Heart left ventricle (tissue), 16 donors: ENCODE data around the gene CEACAM5. TPM values are rescaled to one million over a fixed set of nuclear protein-coding genes. Genes with fewer than 3 reads are reported as not detected.
A peak's percentile ranks its signal among the peaks of the same experiment; 100 is the strongest.
"Not testable (repeated sequence)": the region's sequence is repeated elsewhere in the genome, so short reads cannot be mapped to it uniquely, and the experiment has no call there.

Source experiments
- ATAC-seq, 4 donors: fragments of 200-7000 bp; cut with Tn5 transposase; one replicate each; pipeline ENCODE4 v1.9.1; 2020 to 2022; ENCODE audit warnings: moderate library complexity in 4 of 4, mild to moderate bottlenecking in 3 of 4, moderate number of reproducible peaks in 1 of 4
- DNase-seq, 5 donors: peaks; one replicate each; pipeline ENCODE4 v3.0.0-alpha.2; 2020
- H3K27ac ChIP-seq, 12 donors: fragments of 200-600 bp; sonication (generic) in 4 of 12; one replicate each; pipeline versions ENCODE4 v1.5.0 to v1.8.0; 2016 to 2022; ENCODE audit warnings: mild to moderate bottlenecking in 2 of 12
- H3K27me3 ChIP-seq, 9 donors: fragments of 200-600 bp; sonication (generic) in 2 of 9; one replicate each; pipeline versions ENCODE4 v1.5.1 to v1.8.0; 2016 to 2022; ENCODE audit warnings: mild to moderate bottlenecking in 3 of 9
- H3K36me3 ChIP-seq, 9 donors: fragments of 200-600 bp; sonication (generic) in 2 of 9; one replicate each; pipeline versions ENCODE4 v1.5.0 to v1.8.0; 2018 to 2022; ENCODE audit warnings: mild to moderate bottlenecking in 2 of 9
- H3K4me1 ChIP-seq, 12 donors: fragments of 200-600 bp; sonication (generic) in 4 of 12; one replicate each; pipeline versions ENCODE4 v1.5.0 to v1.8.0; 2016 to 2022; ENCODE audit warnings: mild to moderate bottlenecking in 3 of 12
- H3K4me3 ChIP-seq, 12 donors: fragments of 200-600 bp; sonication (generic) in 4 of 12; one replicate each; pipeline versions ENCODE4 v1.5.0 to v1.8.0; 2017 to 2022; ENCODE audit warnings: mild to moderate bottlenecking in 9 of 12, moderate library complexity in 4 of 12
- H3K9me3 ChIP-seq, 12 donors: fragments of 200-600 bp; sonication (generic) in 4 of 12; one replicate each; pipeline versions ENCODE4 v1.5.0 to v1.8.0; 2016 to 2022; ENCODE audit warnings: mild to moderate bottlenecking in 1 of 12
- CTCF ChIP-seq, 12 donors: fragments of 200-600 bp; sonication (generic) in 4 of 12; IDR thresholded peaks; one replicate each; pipeline versions ENCODE4 v1.5.0 to v1.8.0; 2018 to 2022; ENCODE audit warnings: antibody characterized with exemption in 12 of 12, mild to moderate bottlenecking in 5 of 12
- POLR2A ChIP-seq, 2 donors: fragments of 450-650 bp; IDR thresholded peaks; one replicate each; pipeline ENCODE4 v1.6.1; 2017; ENCODE audit warnings: antibody characterized with exemption in 2 of 2, mild to moderate bottlenecking in 2 of 2, moderate library complexity in 2 of 2
- WGBS, 4 donors: extraction: QIAGEN DNeasy Blood & Tissue Kit in 2 of 4; methylation state at CpG; one replicate each; pipeline versions ENCODE4 v1.1.5 to v1.1.7; 2013 to 2018; 5-methylcytosine and 5-hydroxymethylcytosine counted together
- intact Hi-C, 10 donors: fragments of 100-400 bp; cut with DNase I; formaldehyde crosslinking; loops; one replicate each; pipeline versions ENCODE4 v1.11.1 to v1.14.2; 2022
- polyA plus RNA-seq, 2 donors: library from polyadenylated mRNA; stranded (reverse); fragments of 200-250 nt; gene quantifications; one replicate each; pipeline ENCODE4 v1.2.3, GENCODE V29; 2013
- total RNA-seq, 9 donors: library from RNA; depleted of rRNA in 2 of 9; stranded (reverse); fragments of >200 nt in 2 of 9; fragmentation: NEBNext Ultra II Directional in 3 of 9; extraction: Animal tissue kit (Norgen Biotek cat#: 25700) in 3 of 9; gene quantifications; one replicate each; pipeline versions ENCODE4 v1.1.0 to v1.2.4, GENCODE V29; 2016 to 2023
- donor health status: ischemic (EF 13 %, LVEDD 7.1; RV severe dilation, severe dysfunction).
- donor health status: healthy with polysubstance abuse.
- donor health status: DM: no; HTN: yes; CAD: no.
- donor health status: DM: no; HTN: no; CAD: no.
- donor health status: ischemic (EF 25% LVEDD 6.9; RV normal size, moderate dysfunction).
- donor health status: ischemic (EF 25% LVEDD 5.7; RV mildly dilated, moderate dysfunction).
- donor health status: healthy.
- donor health status: DM: yes; HTN: yes; CAD: no.
- donor health status: ischemic (EF 35%, LVEDD 5.7; RV mildly dilated, moderate dysfunction).
- donor health status: nonischemic (EF 11% LVEDD 7.7; RV severe dilation, severe dysfunction).
- donor health status: DM: yes; HTN: yes; CAD: no.
- donor health status: PGD.
- donor health status: ischemic (EF 29% LVEDD 5.4; RV normal size, mild dysfunction).
- donor health status: nonischemic (EF 23%, LVEDD 6.1; RV moderate dilation, normal function).

The CEACAM5 gene
- total and polyA plus RNA-seq, 11 donors, result 0.22 to 0.75 TPM; not detected in 9

- TF ChIP-seq POLR2A (IDR thresholded peaks at IDR 0.05) (no peak), CTCF (IDR thresholded peaks at IDR 0.05) (no peak)
- Histone ChIP-seq H3K4me3 (no peak overlapping the region), H3K36me3 (no peaks in the 10 kb centered on the region), H3K27me3 (peaks cover 0 to 58% (median 9%) of the 10 kb centered on the region in 9 donors), H3K9me3 (no peaks in the 10 kb centered on the region), H3K27ac (no peak overlapping the region), H3K4me1 (no peaks in the 10 kb centered on the region)
- DNase-seq, result no peak
- ATAC-seq, result no peak
- intact Hi-C loops, result loop anchor here in 7 of 10 donors (5.0 to 10.0 kb wide), 2 partner anchors 100 to 103 kb away; no protein-coding TSS in a partner anchor
- 53 to 60% (median 58%) methylated on average over 4 of the region's 4 CpGs for WGBS, 4 donors
These were observed 36.4 kb downstream of the CEACAM5 start for GRCh38 chr19:41744850-41745249.

- DNase-seq, result no peak
- no peak overlapping the region for H3K4me3 ChIP-seq
- intact Hi-C loops, result loop anchor here in 8 of 10 donors (2.0 to 10.0 kb wide), 3 partner anchors 101 to 103 kb away; no protein-coding TSS in a partner anchor
- no peaks in the 10 kb centered on the region for H3K36me3 ChIP-seq
- H3K9me3 ChIP-seq, result no peaks in the 10 kb centered on the region
- no peak for TF ChIP-seq POLR2A (IDR thresholded peaks at IDR 0.05)
- TF ChIP-seq CTCF (IDR thresholded peaks at IDR 0.05), result no peak
- WGBS, 4 donors, result 69 to 86% (median 81%) methylated on average over 5 of the region's 5 CpGs
- no peak for ATAC-seq
- peaks cover 0 to 58% (median 9%) of the 10 kb centered on the region in 9 donors for H3K27me3 ChIP-seq
- no peaks in the 10 kb centered on the region for H3K4me1 ChIP-seq
- no peak overlapping the region for H3K27ac ChIP-seq
These were observed 37.3 kb downstream of the CEACAM5 start for GRCh38 chr19:41745756-41746155.

GRCh38 chr19:41746593-41747227 is 38.3 kb downstream of the CEACAM5 start:
- no peak overlapping the region for H3K4me3 ChIP-seq
- 17 to 20% (median 19%) methylated on average over 11 of the region's 11 CpGs for WGBS, 4 donors
- intact Hi-C loops, result loop anchor here in 8 of 10 donors (2.0 to 10.0 kb wide), 3 partner anchors 102 to 104 kb away; no protein-coding TSS in a partner anchor
- peaks cover 0 to 56% (median 9%) of the 10 kb centered on the region in 9 donors for H3K27me3 ChIP-seq
- H3K9me3 ChIP-seq, result no peaks in the 10 kb centered on the region
- no peak for TF ChIP-seq POLR2A (IDR thresholded peaks at IDR 0.05)
- TF ChIP-seq CTCF (IDR thresholded peaks at IDR 0.05), result peak in 11 of 12 donors; percentile 13 to 51 (median 35)
- no peaks in the 10 kb centered on the region for H3K36me3 ChIP-seq
- peak in 2 of 5 donors; percentile 20 to 50 for DNase-seq
- H3K27ac ChIP-seq, result no peak overlapping the region
- H3K4me1 ChIP-seq, result no peaks in the 10 kb centered on the region
- peak in 2 of 4 donors; percentile 74 to 78 for ATAC-seq

- no peak overlapping the region for H3K4me3 ChIP-seq
- DNase-seq (no peak), ATAC-seq (no peak)
- H3K27ac ChIP-seq, result no peak overlapping the region
- H3K27me3 ChIP-seq, result peaks cover 0 to 62% (median 9%) of the 10 kb centered on the region in 9 donors
- intact Hi-C loops, result loop anchor here in 6 of 10 donors (5.0 to 10.0 kb wide), 2 partner anchors 103 to 106 kb away; no protein-coding TSS in a partner anchor
- no peaks in the 10 kb centered on the region for H3K4me1 ChIP-seq
- no peaks in the 10 kb centered on the region for H3K9me3 ChIP-seq
- H3K36me3 ChIP-seq, result no peaks in the 10 kb centered on the region
- TF ChIP-seq CTCF (IDR thresholded peaks at IDR 0.05) (no peak), POLR2A (IDR thresholded peaks at IDR 0.05) (no peak)
- WGBS, 4 donors, result 56 to 64% (median 61%) methylated on average over 3 of the region's 3 CpGs
These were observed 39.6 kb downstream of the CEACAM5 start for GRCh38 chr19:41748012-41748411.

- H3K27me3 ChIP-seq, result peaks cover 0 to 59% (median 15%) of the 10 kb centered on the region in 9 donors
- ATAC-seq, H3K4me1 ChIP-seq, H3K4me3 ChIP-seq, H3K36me3 ChIP-seq, intact Hi-C loops, DNase-seq, H3K9me3 ChIP-seq: not testable (repeated sequence)
- 27 to 57% (median 48%) methylated on average over 6 to 8 of the region's 10 CpGs for WGBS, 4 donors
- peak overlapping the region in 1 of 12 donors; percentile 17 for H3K27ac ChIP-seq
These were observed 42.1 kb downstream of the CEACAM5 start for GRCh38 chr19:41750248-41751134.
